GM23248 (cell line): ENCODE results near the gene MTHFD1L.

Source experiments
- EZH2 ChIP-seq: fragments of 200-600 bp; sonication (generic); IDR thresholded peaks from 2 replicates; pipeline ENCODE4 v1.6.1; 2018; ENCODE audit warnings: antibody characterized with exemption, mild to moderate bottlenecking; ENCODE audit not compliant: insufficient read depth, poor library complexity, severe bottlenecking
- EZH2phosphoT487 ChIP-seq: fragments of 200-600 bp; sonication (generic); IDR thresholded peaks from 2 replicates; pipeline ENCODE4 v1.6.1; 2018; ENCODE audit warnings: antibody characterized with exemption, moderate library complexity, mild to moderate bottlenecking, low read depth; ENCODE audit not compliant: insufficient read depth

- TF ChIP-seq EZH2 (no peak), EZH2phosphoT487 (no peak)
These were observed 156.4 kb downstream of the MTHFD1L start for GRCh38 chr6:151021896-151022295.
